ENCODE measurements around the gene NBEAL2. TPM values are rescaled to one million over a fixed set of nuclear protein-coding genes. Genes with fewer than 3 reads are reported as not detected.
"Not testable (repeated sequence)": the region's sequence is repeated elsewhere in the genome, so short reads cannot be mapped to it uniquely, and the experiment has no call there.

The NBEAL2 gene
- total RNA-seq, 1 donor from 2014 or later, result 12.2 TPM

GRCh38 chr3:47008234-47008796 is 28.8 kb downstream of the NBEAL2 start:
- ATAC-seq, result no peak
- peak; percentile 43 for DNase-seq (ENCODE audit: low spot score)

DNA sequence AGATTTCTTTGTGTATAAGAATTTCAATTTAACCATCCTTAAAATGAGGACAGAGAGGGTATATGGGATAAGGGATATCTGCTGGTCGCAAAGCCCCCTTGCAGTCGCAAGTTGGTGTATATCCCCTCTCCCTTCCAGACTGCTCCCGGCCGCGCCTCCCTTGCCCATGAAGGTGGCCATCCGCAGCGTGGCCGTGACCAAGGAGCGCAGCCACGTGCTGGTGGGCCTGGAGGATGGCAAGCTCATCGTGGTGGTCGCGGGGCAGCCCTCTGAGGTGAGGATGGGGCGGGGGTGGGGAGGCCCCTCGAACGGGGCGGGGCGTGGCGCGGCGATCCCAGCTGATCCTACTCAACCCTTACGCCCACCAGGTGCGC is 29.4 kb downstream of the NBEAL2 start:
- DNase-seq (ENCODE audit: low spot score) (no peak), ATAC-seq (no peak)

DNA sequence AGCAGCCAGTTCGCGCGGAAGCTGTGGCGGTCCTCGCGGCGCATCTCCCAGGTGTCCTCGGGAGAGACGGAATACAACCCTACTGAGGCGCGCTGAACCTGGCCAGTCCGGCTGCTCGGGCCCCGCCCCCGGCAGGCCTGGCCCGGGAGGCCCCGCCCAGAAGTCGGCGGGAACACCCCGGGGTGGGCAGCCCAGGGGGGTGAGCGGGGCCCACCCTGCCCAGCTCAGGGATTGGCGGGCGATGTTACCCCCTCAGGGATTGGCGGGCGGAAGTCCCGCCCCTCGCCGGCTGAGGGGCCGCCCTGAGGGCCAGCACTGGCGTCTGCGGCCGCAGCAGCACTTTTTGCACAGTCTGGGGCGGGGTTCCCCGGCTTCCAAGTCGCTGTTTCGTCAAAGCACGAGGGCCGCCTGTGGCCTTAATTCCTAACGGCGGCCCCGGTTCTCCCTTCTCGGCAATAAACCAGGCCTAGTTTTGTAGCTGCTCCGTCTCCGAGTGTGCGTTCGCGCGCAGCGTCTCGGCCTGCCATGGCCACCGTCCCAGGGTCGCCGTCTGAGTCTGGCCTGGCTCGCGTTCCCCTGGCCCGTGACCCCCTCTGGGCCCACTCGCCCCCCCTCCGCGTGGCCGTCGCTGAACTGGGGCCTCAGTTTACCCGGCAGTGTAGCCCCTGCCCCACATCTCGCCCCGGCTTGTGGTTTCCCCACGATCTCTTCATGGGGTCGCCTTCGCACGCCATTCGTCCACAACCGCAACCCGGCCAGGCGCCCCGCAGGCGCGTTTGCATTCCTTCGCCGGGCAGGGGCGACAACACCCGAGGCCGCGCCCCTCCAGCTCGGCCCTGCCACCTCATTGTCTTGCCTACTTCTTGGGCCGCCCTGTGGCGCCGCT is 30.0 kb downstream of the NBEAL2 start:
- DNase-seq (ENCODE audit: low spot score) (peak; percentile 88), ATAC-seq (peak; percentile 92)

- ATAC-seq, result no peak
- peak; percentile 43 for DNase-seq (ENCODE audit: low spot score)
Observed at GRCh38 chr3:47010111-47010712, 30.7 kb downstream of the NBEAL2 start.

DNA sequence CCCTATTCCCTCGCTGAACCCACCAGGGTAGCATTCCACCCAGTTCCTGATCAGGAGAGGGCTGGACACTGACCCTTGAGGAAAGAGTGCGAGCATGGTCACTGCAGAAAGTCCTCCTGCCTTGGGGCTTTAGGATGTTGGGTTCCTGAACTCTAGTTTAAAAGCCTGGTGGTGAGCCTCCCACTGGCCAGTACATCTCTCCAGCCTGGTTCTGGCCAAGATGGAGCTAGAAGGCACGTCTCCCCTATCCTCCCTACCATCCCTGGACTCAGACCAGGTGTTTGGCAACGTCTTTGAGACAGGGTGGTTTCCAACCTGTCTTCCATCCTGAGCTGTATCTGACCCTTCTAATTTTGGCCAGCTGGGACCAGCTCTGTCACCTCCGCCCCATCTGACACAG is 31.4 kb downstream of the NBEAL2 start:
- DNase-seq (ENCODE audit: low spot score) (no peak), ATAC-seq (no peak)

DNA sequence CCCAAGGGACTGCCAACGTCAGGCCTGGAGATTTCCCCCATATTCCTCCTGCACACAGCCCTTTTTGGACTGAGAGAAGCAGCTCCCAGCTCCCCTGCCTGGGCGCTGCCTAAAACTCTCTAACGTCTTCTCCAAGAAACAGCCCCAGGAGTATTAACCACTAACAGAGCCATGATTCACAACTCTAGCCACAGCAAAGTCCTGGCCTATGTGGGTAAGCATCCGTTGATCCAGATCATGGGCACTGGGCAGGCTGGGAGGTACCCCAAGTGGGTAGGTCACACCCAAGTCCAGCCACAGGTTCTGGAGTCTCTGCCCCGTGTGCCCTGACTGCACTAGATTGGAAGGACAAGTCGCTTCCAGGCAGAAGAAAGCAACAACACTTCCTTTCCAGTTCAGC is 31.9 kb downstream of the NBEAL2 start:
- no peak for ATAC-seq
- no peak for DNase-seq (ENCODE audit: low spot score)

GRCh38 chr3:47012342-47013230 is 33.1 kb downstream of the NBEAL2 start:
- ATAC-seq, result no peak
- DNase-seq (ENCODE audit: low spot score), result peak; percentile 44

DNA sequence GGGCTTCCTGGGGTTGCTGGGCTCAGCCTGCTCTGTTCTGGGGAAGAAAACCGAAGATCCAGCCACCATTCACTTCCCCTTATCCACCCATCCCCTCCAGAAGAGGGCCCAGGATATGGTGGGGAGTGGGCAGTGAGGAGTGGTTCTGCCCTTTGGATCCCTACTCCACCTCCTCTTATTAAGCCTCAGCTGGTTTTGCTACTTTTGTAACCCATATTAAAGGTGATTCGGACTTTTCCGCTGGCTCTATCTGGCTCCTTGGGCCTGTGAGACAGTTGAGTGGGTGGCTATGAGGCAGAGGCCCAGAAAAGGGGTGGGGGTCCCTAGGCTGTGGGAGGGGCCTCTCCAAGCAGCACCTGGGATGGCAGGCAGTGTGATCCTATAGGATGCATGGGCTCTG is 33.8 kb downstream of the NBEAL2 start:
- DNase-seq (ENCODE audit: low spot score) (no peak), ATAC-seq (no peak)

- DNase-seq (ENCODE audit: low spot score) (no peak), ATAC-seq (no peak)
Observed at GRCh38 chr3:47014036-47014435, 34.6 kb downstream of the NBEAL2 start.

DNA sequence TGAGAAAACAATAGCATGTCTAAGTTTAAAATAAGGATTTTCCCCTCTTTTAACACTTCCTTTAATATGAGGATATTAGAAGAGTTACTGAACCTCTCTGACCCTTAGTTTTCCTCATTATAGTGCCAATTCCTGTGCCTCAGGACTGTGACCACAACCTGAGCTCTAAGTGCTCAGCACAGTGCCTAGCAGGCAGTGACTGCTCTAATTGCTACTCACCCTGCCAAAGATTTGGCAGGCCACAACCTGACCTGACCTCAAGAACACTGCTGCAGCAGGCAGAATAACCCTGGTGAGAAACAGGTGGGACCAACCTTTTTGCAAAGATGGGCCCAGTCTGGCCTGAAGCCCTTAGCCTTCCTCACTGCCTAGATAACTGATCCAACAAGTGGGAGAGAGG is 35.7 kb downstream of the NBEAL2 start:
- ATAC-seq (peak; percentile 60), DNase-seq (ENCODE audit: low spot score) (peak; percentile 44)

DNA sequence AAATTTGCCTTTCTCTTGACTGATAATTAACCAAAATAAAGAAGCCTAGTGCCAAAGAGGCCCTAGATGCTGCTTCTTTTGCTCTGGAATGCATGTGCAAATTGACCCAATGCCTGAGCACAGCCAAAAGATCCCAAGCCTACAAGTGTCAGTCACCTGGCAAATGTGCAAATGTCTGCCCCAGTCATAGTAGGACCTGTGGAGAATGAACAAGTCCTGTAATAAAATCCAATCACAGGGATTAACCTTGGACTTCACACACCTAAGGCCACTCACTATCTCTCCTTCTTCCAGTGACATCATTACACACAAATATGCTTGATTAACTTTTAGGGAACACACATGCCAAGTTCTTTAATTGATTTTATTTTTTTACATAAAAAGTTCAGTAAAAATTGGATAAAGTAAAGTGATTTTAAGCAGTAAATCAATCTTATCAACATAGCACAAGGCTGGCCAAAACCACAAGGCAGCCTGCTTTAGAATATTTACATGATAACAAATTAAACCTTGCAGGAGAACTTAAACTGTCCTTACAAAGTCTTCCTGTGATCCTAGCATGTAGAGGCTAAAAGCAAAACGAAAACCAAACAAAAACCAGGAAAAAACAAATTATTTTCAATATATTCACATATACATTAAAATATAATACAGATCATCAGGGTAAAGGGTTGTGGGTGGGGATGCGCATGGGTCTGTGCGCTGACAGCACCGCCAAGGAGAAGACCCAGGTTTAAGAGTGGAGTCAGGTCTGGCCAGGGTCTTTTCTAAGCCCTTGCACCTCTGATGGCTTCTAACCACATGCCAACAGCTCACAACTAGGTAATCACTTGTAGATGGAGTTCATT is 36.8 kb downstream of the NBEAL2 start:
- peak; percentile 77 for ATAC-seq

DNA sequence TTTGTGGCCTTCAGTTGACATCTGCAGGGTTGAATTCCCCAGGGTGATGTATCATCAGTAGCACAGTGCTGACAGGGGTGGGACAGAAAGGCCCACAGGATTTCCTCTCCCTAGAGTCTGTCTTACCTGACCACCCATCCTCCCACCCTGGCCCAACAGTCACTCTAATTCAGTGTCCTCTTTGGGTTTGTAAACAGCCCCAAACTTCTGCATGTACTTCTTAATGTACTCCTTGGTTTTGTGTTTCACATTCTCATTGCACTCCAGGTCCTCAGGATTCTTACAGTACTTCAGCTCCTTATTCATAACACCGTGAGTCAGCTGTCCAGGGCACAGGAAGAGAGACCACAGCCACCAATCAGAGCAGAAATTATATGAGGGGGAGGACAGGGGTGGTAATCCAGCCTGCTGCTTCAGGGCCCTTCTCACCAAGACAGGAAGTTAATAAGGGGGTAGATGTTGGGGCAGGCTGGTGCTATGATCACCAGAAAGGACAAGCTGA is 37.5 kb downstream of the NBEAL2 start:
- ATAC-seq (no peak), DNase-seq (ENCODE audit: low spot score) (no peak)

More for the DNA sequence above, 36.8 kb downstream of the NBEAL2 start:
- peak; percentile 72 for DNase-seq (ENCODE audit: low spot score)

GRCh38 chr3:47017504-47018268 is 38.2 kb downstream of the NBEAL2 start:
- peak; percentile 21 for ATAC-seq

DNA sequence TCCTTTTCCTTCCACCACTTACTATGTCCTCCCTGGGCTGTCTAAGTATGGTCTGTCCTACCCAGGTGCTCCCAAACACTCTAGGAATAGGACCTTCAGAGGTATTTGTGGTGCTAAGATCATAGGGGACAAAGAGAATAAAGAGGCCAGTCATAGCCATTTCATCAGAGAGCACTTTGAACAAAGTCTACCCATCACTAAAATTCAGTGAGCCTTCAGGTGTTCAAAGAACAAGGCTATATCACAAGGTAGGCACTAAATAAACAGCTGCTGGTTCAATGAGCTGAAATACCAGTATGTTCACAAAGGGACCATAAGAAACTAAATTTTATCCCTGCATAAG is 38.8 kb downstream of the NBEAL2 start:
- no peak for DNase-seq (ENCODE audit: low spot score)
- ATAC-seq, result no peak

More at GRCh38 chr3:47017504-47018268, 38.2 kb downstream of the NBEAL2 start:
- no peak for DNase-seq (ENCODE audit: low spot score)

GRCh38 chr3:47019201-47019600 is 39.7 kb downstream of the NBEAL2 start:
- DNase-seq (ENCODE audit: low spot score) (no peak), ATAC-seq (no peak)

DNA sequence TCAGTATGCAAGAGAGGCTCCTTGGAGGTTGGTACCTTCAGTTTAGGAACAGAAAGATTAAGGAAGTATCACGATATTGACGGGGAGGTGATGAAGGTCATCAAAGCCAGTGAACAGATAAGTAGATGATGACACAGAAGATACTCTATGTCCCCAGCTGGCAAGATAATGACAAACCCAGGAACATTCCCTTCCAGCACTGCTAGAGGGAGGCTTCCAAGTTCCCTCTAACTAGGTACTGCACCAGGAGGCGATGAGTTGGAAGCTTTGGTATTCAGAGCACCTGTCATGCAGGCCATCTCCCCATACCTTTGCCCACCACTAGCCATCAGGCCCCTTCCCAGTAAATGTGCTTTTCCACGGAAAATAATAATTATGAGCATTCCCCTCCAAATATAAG is 40.8 kb downstream of the NBEAL2 start:
- ATAC-seq, result no peak

DNA sequence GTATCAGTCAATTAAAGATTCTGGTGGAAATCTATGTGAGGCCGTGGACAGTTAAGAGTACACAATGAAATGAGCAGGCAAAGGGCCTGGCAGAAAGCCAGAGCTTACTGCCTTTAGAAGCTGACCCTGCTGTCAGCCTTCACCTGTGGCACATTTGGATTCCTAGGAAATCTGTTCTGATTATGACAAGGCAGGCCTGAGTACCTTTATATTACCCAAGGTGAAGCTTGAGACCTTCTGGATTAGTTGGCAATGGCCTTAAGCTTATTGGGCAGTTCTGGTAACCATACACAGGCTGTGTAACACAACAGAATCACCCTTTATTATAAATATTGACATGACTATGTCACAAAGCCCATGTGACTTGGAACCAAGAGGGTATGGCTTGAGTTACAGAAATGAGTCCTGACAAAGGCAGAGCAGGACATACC is 43.2 kb downstream of the NBEAL2 start:
- peak; percentile 60 for DNase-seq (ENCODE audit: low spot score)

More for the DNA sequence above, 40.8 kb downstream of the NBEAL2 start:
- no peak for DNase-seq (ENCODE audit: low spot score)

DNA sequence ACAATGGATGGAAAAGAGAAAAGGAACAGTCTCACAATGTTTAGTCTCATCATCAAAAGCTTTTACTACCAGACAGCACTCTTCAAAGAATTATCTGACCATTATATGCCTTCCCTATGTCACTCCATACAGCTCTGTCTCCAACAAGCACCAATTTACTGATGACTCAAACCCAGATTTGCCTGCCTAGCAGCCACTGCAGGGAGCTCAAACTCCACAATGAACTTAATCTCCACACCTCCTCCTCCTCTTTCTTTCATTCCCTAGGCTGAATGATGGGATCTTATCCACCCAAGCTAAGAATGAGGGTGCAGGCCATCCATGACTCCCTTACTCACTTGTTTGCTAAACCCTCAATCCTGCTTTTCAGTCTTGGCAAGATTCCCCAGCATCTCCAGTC is 45.5 kb downstream of the NBEAL2 start:
- DNase-seq (ENCODE audit: low spot score) (no peak), ATAC-seq (no peak)

More for the DNA sequence above, 43.2 kb downstream of the NBEAL2 start:
- ATAC-seq, result peak; percentile 80

GRCh38 chr3:47026432-47026831 is 47.0 kb downstream of the NBEAL2 start:
- ATAC-seq; DNase-seq (ENCODE audit: low spot score): not testable (repeated sequence)
